Measurements from ENCODE around the gene HOXD1. TPM values are rescaled to one million over a fixed set of nuclear protein-coding genes. Genes with fewer than 3 reads are reported as not detected.

The HOXD1 gene
- polyA plus RNA-seq (2013, experiment 1 of 2), result 2.0 TPM
- 1.5 TPM for polyA plus RNA-seq (2013, experiment 2 of 2)

DNA sequence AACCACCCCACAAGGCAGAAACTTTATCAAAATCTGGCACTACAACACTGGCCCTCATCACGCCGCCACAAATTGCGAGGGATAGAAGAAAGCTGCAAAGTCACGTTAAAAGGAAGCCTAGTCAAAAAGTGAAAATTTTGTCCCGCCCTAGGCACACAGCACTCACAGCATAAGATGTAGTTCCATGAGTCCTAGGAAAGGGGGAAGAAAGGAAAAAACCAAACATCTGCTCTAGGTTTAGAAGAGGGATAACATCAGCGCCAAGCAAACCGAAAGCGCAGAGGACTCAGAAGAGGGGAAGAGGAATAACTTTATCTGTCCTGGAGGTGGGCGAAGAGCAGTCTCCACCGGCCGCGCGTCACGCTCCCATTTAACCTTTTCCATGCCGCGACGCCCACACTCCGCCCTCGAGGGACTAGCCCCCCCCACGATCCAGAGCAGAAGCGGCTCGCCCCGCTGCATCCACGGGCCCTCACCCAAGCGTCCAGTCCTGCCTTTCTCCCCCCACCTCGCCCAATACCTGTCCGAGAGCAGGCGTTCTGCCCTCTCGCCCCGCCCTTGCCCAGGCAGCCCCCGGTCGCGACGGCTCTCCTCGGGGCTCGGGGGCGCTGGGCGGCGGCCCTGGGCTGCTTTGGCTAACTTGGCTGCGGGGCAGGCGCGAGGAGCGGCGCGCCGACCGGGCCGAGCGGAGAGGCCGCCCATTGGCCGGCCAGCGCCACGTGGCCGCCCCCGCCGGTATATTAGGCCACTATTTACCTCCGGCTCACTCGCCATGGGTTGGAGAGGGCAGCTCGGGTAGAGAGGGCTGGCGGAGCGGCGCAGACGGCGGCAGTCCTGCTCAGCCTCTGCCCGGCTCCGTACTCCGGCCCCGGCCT lies at the start of gene HOXD1:
Gene HOXD1, plus strand, starts transcription at position 770 of the 875 bp plus-strand sequence. CDS start 134 bp downstream, outside the sequence.
- Histone ChIP-seq H3K36me3 (ENCODE audit: control insufficient read depth, insufficient read depth, low read length) (no peaks in the 10 kb centered on the region), H3K27ac (ENCODE audit: low read depth, low read length, severe bottlenecking) (no peak within 1 kb of the TSS), H3K9me3 (ENCODE audit: control insufficient read depth, low read length) (no peaks in the 10 kb centered on the region), H3K4me3 (ENCODE audit: extremely low read depth, insufficient read depth, low read length, poor library complexity, severe bottlenecking) (peak within 1 kb of the TSS; percentile 30), H3K4me1 (ENCODE audit: control insufficient read depth, insufficient read depth, low read length, poor library complexity, severe bottlenecking) (no peaks in the 10 kb centered on the region)
- 2% methylated on average over 47 of the region's 68 CpGs for WGBS, 2 experiments (ENCODE audit: insufficient coverage in 2 of 2)

DNA sequence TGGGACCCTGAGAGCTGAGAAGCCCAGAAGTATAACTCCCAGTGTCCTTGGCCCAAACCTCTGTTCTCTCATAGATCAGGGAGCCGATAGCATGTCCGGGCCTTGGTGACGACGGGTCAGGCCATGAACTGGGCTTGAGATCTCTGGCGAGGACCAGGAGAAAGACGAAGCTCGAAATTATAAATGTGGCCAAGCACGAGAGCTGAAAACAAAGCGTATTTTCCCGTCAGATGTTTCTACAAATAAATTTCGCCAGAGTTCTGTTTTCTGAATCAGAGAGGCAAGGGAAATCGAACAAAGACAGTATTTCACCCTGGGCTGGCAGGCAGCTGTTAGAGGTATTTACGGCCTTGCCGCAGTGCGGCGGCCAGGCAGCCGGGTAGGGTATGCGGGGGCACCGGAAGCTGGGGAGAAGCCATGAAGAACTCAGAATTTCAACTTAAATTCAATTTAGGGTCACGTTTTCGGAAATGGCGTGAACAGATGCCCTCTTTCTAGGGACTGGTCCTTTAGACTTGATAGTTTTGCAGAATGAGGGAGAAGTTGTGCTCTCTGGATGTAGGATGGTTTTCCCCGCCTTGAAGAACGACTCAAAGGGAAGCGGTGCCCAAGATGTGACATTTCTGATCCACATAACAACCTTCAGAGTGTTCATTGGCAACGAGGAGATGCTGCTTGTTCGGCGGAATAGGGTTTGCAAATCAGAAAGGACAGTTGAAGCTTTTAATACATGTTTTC lies 49.4 kb upstream of the HOXD1 start:
- WGBS, 2 experiments (ENCODE audit: insufficient coverage in 2 of 2), result 62 to 68% methylated on average over 27 to 28 of the region's 28 CpGs
- Histone ChIP-seq H3K9me3 (ENCODE audit: control insufficient read depth, low read length) (no peaks in the 10 kb centered on the region), H3K4me1 (ENCODE audit: control insufficient read depth, insufficient read depth, low read length, poor library complexity, severe bottlenecking) (no peaks in the 10 kb centered on the region), H3K36me3 (ENCODE audit: control insufficient read depth, insufficient read depth, low read length) (no peaks in the 10 kb centered on the region), H3K27ac (ENCODE audit: low read depth, low read length, severe bottlenecking) (no peak overlapping the region), H3K4me3 (ENCODE audit: extremely low read depth, insufficient read depth, low read length, poor library complexity, severe bottlenecking) (no peak overlapping the region)

DNA sequence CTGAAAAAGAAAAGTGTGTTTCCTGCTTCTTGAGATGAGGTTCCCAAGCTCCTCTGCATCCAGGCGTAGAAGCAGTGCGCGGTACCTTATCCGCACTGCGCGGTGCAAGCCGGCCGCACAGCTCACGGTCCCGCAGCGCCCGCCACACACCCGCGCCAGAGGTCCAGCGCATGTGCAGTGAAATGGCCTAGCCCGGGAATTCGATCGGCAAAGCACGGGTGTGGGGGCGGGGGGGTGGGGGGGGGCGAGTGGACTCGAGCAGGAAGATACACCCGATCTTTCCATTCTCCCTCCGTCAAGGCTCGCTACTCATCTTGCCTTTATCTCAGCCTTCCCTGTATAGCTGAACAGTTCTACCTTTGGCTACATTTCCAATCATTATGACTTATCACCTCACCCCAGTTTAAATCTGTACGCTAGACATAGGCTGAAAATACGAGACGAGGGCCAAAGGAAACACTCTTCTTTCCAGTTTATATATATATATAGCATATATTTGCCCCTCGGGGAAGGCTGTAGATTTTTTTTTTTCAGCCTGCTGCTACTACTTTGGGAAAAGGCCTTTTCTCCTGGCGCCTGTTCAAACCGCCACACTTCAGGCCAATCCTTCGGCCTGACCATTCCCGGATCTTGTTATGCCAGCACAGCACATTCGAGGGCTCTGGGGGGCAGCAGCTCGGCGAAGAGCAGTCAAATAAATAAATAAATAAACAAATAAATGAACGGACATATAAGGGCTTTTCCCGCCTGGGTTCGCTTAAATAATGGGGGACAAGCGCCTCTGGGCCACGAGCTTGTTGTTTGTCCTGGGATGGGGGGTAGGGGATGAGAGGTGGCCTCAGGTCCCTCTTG lies 48.6 kb upstream of the HOXD1 start:
- H3K36me3 ChIP-seq (ENCODE audit: control insufficient read depth, insufficient read depth, low read length), result no peaks in the 10 kb centered on the region
- H3K4me1 ChIP-seq (ENCODE audit: control insufficient read depth, insufficient read depth, low read length, poor library complexity, severe bottlenecking), result no peaks in the 10 kb centered on the region
- no peaks in the 10 kb centered on the region for H3K9me3 ChIP-seq (ENCODE audit: control insufficient read depth, low read length)
- peak overlapping the region; percentile 37 for H3K4me3 ChIP-seq (ENCODE audit: extremely low read depth, insufficient read depth, low read length, poor library complexity, severe bottlenecking)
- no peak overlapping the region for H3K27ac ChIP-seq (ENCODE audit: low read depth, low read length, severe bottlenecking)
- WGBS, 2 experiments (ENCODE audit: insufficient coverage in 2 of 2), result 63 to 66% methylated on average over 24 to 28 of the region's 41 CpGs

DNA sequence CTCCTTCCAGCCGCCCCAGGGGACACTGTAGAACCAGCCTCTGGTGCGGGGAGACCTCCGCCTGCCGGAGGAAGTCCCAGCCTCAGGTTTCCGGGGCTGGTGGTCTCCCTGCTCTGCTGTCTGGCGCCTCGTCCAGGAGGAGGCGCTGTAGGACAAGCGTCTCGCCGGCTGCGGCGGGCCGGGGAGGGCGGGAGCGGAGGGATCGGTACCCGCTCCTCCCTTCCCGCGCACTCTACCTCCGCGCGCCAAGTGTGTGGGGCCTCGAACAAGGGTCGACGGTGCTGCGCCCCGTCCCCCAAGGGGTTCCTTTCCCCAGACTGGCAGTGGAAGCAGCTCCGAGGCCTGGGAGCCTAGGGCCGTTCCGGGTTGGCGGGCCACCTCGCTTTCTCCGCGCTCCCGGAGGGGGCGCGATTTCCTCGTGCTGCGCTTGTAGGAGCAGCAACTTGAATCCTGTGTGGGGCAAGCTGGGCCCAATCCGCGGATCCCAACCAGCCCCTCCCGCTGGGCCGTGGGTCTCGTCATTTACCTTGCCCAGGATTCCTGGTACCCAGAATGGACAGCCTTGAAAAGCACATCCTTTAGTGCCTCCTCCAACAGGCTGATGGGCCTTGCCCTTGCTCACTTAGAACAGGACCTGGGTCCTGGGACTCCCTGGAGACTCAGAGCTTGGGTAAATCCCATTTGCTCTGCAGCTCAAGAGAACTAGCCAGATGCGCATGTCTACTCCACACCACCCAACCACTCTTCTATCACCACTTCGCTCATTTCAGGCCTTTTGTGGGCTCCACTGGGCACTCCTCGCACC lies 47.8 kb upstream of the HOXD1 start:
- no peaks in the 10 kb centered on the region for H3K9me3 ChIP-seq (ENCODE audit: control insufficient read depth, low read length)
- 7 to 8% methylated on average over 31 to 39 of the region's 48 CpGs for WGBS, 2 experiments (ENCODE audit: insufficient coverage in 2 of 2)
- no peak overlapping the region for H3K27ac ChIP-seq (ENCODE audit: low read depth, low read length, severe bottlenecking)
- no peaks in the 10 kb centered on the region for H3K4me1 ChIP-seq (ENCODE audit: control insufficient read depth, insufficient read depth, low read length, poor library complexity, severe bottlenecking)
- no peaks in the 10 kb centered on the region for H3K36me3 ChIP-seq (ENCODE audit: control insufficient read depth, insufficient read depth, low read length)
- H3K4me3 ChIP-seq (ENCODE audit: extremely low read depth, insufficient read depth, low read length, poor library complexity, severe bottlenecking), result peak overlapping the region; percentile 37

DNA sequence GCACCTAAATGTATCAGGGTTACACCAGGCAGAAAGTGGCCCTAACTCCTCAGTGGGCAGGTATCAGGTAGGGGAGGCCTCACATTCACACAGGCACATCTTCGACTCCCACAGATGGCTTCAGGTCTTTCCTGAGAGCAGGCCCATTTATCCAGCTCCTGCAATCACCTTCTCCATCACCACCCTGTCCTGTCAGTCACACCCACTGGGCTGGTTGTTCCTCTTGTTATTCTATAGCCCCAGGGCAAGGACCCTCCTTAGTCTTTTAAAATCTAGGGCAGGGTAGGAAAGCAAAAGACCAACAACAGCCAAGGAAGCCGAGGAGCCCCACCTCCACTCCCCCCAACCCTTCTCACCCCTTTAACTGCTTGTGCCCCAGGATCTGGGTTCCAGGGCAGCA lies 46.2 kb upstream of the HOXD1 start:
- H3K4me1 ChIP-seq (ENCODE audit: control insufficient read depth, insufficient read depth, low read length, poor library complexity, severe bottlenecking), result no peaks in the 10 kb centered on the region
- no peaks in the 10 kb centered on the region for H3K36me3 ChIP-seq (ENCODE audit: control insufficient read depth, insufficient read depth, low read length)

DNA sequence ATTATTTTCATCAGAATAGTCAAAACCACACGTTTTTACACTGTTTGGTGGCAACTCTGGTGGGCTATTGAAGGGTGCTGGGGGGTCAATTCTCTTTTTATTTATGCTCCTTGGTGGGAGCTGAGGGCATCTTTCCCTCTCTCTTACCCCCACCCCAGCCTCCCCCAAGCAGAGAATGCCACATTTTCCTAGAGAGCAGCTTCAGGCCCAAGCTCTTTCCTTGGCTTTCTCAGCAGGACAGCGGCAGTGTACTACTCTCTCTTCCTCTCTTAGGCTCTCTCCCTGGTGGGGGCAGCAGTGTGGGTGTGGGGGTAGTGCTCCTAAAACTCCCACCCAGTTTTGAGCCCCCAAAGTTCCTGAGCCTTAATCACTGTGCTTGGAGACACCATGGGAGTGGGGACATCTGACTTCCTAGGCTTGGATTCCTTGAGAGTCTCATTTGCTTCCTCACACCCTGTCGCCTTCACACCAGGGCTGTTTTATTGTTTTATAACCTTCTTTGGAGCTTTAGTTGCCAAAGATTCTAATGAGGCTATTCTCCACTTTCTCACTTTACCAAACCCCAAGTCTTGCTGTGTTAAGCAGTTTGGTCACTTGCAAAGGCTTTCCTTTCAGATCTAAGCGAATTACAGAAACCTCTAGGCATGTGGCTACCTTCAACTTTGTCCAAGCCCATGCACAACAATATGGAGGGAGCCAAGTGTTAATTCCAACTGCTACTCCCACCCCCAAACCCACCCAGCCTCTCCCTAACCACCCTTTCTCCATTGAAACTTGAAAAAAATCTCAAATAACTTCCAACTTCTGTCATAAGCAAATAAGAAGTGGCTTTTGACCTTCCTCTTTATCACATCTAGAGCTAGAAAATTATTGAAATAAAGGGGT lies 43.1 kb upstream of the HOXD1 start:
- Histone ChIP-seq H3K36me3 (ENCODE audit: control insufficient read depth, insufficient read depth, low read length) (no peaks in the 10 kb centered on the region), H3K4me3 (ENCODE audit: extremely low read depth, insufficient read depth, low read length, poor library complexity, severe bottlenecking) (no peak overlapping the region), H3K4me1 (ENCODE audit: control insufficient read depth, insufficient read depth, low read length, poor library complexity, severe bottlenecking) (no peaks in the 10 kb centered on the region), H3K9me3 (ENCODE audit: control insufficient read depth, low read length) (no peaks in the 10 kb centered on the region), H3K27ac (ENCODE audit: low read depth, low read length, severe bottlenecking) (no peak overlapping the region)
- WGBS, 2 experiments (ENCODE audit: insufficient coverage in 2 of 2), result 20 to 45% methylated on average over 1 of the region's 4 CpGs

More for the DNA sequence above, 46.2 kb upstream of the HOXD1 start:
- 63 to 100% methylated on average over 1 of the region's 2 CpGs for WGBS, 2 experiments (ENCODE audit: insufficient coverage in 2 of 2)
- Histone ChIP-seq H3K4me3 (ENCODE audit: extremely low read depth, insufficient read depth, low read length, poor library complexity, severe bottlenecking) (no peak overlapping the region), H3K27ac (ENCODE audit: low read depth, low read length, severe bottlenecking) (no peak overlapping the region), H3K9me3 (ENCODE audit: control insufficient read depth, low read length) (no peaks in the 10 kb centered on the region)

DNA sequence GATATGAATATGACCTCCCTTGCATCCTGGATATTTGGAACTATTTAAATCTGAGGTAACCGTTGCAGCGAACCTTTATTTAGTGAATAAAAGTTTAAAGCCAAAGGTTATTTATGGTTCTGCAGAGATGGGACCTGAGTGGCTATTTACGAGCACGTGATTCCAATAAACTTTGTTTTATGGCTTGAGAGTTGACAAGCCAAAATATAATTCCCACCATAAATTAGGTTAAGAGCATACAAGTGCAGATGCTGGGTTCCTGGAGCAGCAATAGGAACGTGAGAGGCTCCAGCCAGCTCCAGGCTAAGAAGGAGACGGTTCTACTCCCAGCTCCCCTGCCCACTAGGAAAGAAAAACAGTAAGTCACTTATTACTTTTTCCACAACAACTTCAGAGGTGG lies 42.4 kb upstream of the HOXD1 start:
- WGBS, 2 experiments (ENCODE audit: insufficient coverage in 2 of 2), result no CpG with 5 or more reads among the region's 6 CpGs
- no peaks in the 10 kb centered on the region for H3K36me3 ChIP-seq (ENCODE audit: control insufficient read depth, insufficient read depth, low read length)
- no peaks in the 10 kb centered on the region for H3K4me1 ChIP-seq (ENCODE audit: control insufficient read depth, insufficient read depth, low read length, poor library complexity, severe bottlenecking)
- H3K9me3 ChIP-seq (ENCODE audit: control insufficient read depth, low read length), result no peaks in the 10 kb centered on the region
- H3K4me3 ChIP-seq (ENCODE audit: extremely low read depth, insufficient read depth, low read length, poor library complexity, severe bottlenecking), result no peak overlapping the region
- no peak overlapping the region for H3K27ac ChIP-seq (ENCODE audit: low read depth, low read length, severe bottlenecking)

DNA sequence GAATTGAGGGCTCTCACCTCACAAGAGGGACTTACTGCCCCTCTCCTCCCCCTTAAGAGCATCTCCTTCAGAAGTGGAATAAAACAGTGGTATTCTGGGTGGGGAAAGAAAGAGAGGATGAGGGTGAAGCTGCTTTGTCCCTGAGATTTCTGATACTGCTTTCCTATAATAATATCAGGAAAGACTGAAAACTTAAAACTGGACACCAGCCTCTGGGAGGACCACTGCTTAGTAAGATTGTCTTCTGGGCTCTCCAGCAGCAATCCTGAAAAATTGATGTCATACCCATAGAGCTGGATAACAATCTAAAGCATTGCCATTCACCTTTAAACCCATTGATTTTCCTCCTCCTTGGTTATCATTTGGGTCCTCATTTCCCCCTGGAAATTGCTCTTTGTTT lies 41.8 kb upstream of the HOXD1 start:
- no peak overlapping the region for H3K27ac ChIP-seq (ENCODE audit: low read depth, low read length, severe bottlenecking)

DNA sequence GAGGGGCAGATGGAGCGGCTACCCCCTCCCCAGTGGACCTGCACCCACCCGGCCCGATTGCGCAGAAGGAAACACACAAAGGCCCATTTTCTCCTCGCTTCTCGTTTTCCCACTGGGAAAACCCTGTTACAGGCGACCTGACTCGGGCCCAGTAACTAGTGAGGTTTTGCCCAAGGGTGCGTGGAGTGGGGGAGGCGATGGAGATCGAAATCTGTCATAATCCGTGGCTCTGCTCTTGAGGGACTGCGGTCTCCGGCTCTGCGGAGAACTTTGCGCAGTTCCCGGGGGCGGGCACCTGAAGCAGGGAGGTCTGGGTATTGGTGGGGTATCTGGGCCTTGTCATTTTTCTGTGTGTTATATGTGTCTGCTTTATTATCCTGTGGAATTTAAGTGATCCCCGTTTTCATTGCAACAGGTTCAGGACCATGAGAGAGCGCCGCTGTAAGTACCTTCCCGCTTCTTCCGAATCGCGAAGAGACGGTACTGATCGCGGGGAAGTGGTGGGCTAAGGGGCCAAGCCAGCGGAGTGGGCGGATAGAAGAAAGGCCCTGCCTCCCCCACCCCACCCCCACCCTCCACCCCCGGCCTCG lies 41.2 kb upstream of the HOXD1 start:
- Histone ChIP-seq H3K4me3 (ENCODE audit: extremely low read depth, insufficient read depth, low read length, poor library complexity, severe bottlenecking) (no peak overlapping the region), H3K9me3 (ENCODE audit: control insufficient read depth, low read length) (no peaks in the 10 kb centered on the region), H3K4me1 (ENCODE audit: control insufficient read depth, insufficient read depth, low read length, poor library complexity, severe bottlenecking) (no peaks in the 10 kb centered on the region), H3K27ac (ENCODE audit: low read depth, low read length, severe bottlenecking) (no peak overlapping the region), H3K36me3 (ENCODE audit: control insufficient read depth, insufficient read depth, low read length) (no peaks in the 10 kb centered on the region)
- WGBS, 2 experiments (ENCODE audit: insufficient coverage in 2 of 2), result 8 to 12% methylated on average over 14 to 16 of the region's 32 CpGs

More for the DNA sequence above, 41.8 kb upstream of the HOXD1 start:
- H3K4me1 ChIP-seq (ENCODE audit: control insufficient read depth, insufficient read depth, low read length, poor library complexity, severe bottlenecking), result no peaks in the 10 kb centered on the region
- no peaks in the 10 kb centered on the region for H3K9me3 ChIP-seq (ENCODE audit: control insufficient read depth, low read length)
- no peaks in the 10 kb centered on the region for H3K36me3 ChIP-seq (ENCODE audit: control insufficient read depth, insufficient read depth, low read length)
- no peak overlapping the region for H3K4me3 ChIP-seq (ENCODE audit: extremely low read depth, insufficient read depth, low read length, poor library complexity, severe bottlenecking)
